ENCODE measurements around the gene EPOP. TPM values are rescaled to one million over a fixed set of nuclear protein-coding genes. Genes with fewer than 3 reads are reported as not detected.
A peak's percentile ranks its signal among the peaks of the same experiment; 100 is the strongest.

EPOP gene
- total and polyA plus RNA-seq, 2 of the 13 experiments (the other 11 are each of a cell fraction or from before 2014, with no cell fraction given): 14.7 to 37.8 TPM

DNA sequence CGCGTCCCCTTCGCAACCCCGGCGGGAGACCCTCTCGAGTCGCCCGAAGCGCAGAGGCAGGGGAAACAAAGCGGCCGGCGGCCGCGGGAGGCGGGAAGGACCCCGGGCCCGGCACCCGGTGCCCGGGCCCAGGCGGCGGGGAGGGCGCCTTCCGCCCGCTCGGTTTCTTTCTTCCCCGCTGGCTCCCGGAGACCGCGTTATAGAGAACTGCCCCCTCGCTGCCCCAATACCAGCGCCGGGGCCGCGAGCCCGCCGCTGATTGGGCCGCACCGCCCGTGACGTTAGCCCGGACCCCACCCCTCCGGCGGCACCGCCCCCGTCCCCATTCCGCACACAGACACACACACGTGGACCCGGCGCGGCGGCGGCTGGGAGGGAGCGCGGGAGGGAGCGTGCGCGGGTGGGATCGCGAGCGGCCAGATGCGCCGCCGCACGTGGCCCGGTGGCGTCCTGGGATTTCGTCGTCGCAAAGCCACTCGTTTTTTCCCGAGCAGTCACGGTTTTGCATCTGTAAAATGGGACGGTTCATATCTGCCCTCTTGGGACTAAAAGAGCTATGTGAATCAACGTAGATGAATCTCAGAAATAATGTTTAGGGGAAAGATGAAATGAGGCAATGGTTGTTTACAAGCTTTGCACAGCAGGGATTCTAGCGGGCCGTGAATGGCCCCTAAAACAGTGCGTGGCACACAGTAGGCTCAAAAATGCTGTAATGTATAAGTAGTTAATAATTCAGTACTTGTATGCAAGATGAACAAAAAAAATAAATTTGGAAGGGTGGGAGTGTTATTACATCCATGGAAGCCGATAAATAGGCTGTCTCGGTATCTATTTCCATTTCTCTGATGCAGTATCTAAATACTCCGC, at the start of gene EPOP (continued):
- TF ChIP-seq, protein P1, sequence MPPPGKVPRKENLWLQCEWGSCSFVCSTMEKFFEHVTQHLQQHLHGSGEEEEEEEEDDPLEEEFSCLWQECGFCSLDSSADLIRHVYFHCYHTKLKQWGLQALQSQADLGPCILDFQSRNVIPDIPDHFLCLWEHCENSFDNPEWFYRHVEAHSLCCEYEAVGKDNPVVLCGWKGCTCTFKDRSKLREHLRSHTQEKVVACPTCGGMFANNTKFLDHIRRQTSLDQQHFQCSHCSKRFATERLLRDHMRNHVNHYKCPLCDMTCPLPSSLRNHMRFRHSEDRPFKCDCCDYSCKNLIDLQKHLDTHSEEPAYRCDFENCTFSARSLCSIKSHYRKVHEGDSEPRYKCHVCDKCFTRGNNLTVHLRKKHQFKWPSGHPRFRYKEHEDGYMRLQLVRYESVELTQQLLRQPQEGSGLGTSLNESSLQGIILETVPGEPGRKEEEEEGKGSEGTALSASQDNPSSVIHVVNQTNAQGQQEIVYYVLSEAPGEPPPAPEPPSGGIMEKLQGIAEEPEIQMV (CRISPR knock-in tag; IDR thresholded peaks at IDR 0.05; ENCODE audit: low read depth): peak; percentile 75; the same call in 1 of the 2 replicates
- TF ChIP-seq ZBTB3 (CRISPR knock-in tag; IDR thresholded peaks at IDR 0.05; ENCODE audit: borderline replicate concordance, low read depth) (no peak; the same call in 1 of the 2 replicates), SMAD1 (CRISPR knock-in tag; IDR thresholded peaks at IDR 0.05; ENCODE audit: borderline replicate concordance, low read depth) (0 out of 2 replicates have a peak, but pooled peaks have one; percentile 70), ZNF350 (CRISPR knock-in tag; IDR thresholded peaks at IDR 0.05; ENCODE audit: borderline replicate concordance, low read depth) (peak; percentile 79), ZNF614 (CRISPR knock-in tag; IDR thresholded peaks at IDR 0.05; ENCODE audit: borderline replicate concordance) (peak; percentile 91), TEAD2 (CRISPR knock-in tag; IDR thresholded peaks at IDR 0.05) (peak; percentile 92; the same call in 1 of the 2 replicates), KDM2A (CRISPR knock-in tag; IDR thresholded peaks at IDR 0.05; ENCODE audit: borderline replicate concordance, low read depth) (peak; percentile 84), MZF1 (CRISPR knock-in tag; IDR thresholded peaks at IDR 0.05; ENCODE audit: borderline replicate concordance) (no peak), PHF5A (CRISPR knock-in tag; IDR thresholded peaks at IDR 0.05; ENCODE audit: low read depth, unreplicated experiment) (no peak)
- TF ChIP-seq, protein P2, sequence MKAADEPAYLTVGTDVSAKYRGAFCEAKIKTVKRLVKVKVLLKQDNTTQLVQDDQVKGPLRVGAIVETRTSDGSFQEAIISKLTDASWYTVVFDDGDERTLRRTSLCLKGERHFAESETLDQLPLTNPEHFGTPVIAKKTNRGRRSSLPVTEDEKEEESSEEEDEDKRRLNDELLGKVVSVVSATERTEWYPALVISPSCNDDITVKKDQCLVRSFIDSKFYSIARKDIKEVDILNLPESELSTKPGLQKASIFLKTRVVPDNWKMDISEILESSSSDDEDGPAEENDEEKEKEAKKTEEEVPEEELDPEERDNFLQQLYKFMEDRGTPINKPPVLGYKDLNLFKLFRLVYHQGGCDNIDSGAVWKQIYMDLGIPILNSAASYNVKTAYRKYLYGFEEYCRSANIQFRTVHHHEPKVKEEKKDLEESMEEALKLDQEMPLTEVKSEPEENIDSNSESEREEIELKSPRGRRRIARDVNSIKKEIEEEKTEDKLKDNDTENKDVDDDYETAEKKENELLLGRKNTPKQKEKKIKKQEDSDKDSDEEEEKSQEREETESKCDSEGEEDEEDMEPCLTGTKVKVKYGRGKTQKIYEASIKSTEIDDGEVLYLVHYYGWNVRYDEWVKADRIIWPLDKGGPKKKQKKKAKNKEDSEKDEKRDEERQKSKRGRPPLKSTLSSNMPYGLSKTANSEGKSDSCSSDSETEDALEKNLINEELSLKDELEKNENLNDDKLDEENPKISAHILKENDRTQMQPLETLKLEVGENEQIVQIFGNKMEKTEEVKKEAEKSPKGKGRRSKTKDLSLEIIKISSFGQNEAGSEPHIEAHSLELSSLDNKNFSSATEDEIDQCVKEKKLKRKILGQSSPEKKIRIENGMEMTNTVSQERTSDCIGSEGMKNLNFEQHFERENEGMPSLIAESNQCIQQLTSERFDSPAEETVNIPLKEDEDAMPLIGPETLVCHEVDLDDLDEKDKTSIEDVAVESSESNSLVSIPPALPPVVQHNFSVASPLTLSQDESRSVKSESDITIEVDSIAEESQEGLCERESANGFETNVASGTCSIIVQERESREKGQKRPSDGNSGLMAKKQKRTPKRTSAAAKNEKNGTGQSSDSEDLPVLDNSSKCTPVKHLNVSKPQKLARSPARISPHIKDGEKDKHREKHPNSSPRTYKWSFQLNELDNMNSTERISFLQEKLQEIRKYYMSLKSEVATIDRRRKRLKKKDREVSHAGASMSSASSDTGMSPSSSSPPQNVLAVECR (CRISPR knock-in tag; IDR thresholded peaks at IDR 0.05; ENCODE audit: borderline replicate concordance): peak; percentile 93
- TF ChIP-seq, protein P3, sequence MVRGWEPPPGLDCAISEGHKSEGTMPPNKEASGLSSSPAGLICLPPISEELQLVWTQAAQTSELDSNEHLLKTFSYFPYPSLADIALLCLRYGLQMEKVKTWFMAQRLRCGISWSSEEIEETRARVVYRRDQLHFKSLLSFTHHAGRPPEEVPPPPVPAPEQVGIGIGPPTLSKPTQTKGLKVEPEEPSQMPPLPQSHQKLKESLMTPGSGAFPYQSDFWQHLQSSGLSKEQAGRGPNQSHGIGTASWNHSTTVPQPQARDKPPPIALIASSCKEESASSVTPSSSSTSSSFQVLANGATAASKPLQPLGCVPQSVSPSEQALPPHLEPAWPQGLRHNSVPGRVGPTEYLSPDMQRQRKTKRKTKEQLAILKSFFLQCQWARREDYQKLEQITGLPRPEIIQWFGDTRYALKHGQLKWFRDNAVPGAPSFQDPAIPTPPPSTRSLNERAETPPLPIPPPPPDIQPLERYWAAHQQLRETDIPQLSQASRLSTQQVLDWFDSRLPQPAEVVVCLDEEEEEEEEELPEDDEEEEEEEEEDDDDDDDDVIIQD (CRISPR knock-in tag; IDR thresholded peaks at IDR 0.05; ENCODE audit: low read depth): no peak
- TF ChIP-seq, protein P4, sequence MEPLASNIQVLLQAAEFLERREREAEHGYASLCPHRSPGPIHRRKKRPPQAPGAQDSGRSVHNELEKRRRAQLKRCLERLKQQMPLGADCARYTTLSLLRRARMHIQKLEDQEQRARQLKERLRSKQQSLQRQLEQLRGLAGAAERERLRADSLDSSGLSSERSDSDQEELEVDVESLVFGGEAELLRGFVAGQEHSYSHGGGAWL (CRISPR knock-in tag; IDR thresholded peaks at IDR 0.05): peak; percentile 99
- TF ChIP-seq, protein P5, sequence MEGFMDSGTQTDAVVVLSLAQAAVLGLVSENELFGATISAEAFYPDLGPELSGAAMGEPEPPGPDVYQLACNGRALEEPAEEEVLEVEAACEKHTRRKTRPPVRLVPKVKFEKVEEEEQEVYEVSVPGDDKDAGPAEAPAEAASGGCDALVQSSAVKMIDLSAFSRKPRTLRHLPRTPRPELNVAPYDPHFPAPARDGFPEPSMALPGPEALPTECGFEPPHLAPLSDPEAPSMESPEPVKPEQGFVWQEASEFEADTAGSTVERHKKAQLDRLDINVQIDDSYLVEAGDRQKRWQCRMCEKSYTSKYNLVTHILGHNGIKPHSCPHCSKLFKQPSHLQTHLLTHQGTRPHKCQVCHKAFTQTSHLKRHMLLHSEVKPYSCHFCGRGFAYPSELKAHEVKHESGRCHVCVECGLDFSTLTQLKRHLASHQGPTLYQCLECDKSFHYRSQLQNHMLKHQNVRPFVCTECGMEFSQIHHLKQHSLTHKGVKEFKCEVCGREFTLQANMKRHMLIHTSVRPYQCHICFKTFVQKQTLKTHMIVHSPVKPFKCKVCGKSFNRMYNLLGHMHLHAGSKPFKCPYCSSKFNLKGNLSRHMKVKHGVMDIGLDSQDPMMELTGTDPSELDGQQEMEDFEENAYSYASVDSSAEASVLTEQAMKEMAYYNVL (CRISPR knock-in tag; IDR thresholded peaks at IDR 0.05; ENCODE audit: borderline replicate concordance): no peak
- TF ChIP-seq, protein P6, sequence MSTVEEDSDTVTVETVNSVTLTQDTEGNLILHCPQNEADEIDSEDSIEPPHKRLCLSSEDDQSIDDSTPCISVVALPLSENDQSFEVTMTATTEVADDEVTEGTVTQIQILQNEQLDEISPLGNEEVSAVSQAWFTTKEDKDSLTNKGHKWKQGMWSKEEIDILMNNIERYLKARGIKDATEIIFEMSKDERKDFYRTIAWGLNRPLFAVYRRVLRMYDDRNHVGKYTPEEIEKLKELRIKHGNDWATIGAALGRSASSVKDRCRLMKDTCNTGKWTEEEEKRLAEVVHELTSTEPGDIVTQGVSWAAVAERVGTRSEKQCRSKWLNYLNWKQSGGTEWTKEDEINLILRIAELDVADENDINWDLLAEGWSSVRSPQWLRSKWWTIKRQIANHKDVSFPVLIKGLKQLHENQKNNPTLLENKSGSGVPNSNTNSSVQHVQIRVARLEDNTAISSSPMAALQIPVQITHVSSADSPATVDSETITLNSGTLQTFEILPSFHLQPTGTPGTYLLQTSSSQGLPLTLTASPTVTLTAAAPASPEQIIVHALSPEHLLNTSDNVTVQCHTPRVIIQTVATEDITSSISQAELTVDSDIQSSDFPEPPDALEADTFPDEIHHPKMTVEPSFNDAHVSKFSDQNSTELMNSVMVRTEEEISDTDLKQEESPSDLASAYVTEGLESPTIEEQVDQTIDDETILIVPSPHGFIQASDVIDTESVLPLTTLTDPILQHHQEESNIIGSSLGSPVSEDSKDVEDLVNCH (CRISPR knock-in tag; IDR thresholded peaks at IDR 0.05): peak; percentile 87; the same call in 1 of the 2 replicates
